ENCODE data around the gene TADA2A. TPM values are rescaled to one million over a fixed set of nuclear protein-coding genes. Genes with fewer than 3 reads are reported as not detected.

The TADA2A gene
- total RNA-seq, 2 donors from 2014 or later, result 6.8 to 15.7 TPM

DNA sequence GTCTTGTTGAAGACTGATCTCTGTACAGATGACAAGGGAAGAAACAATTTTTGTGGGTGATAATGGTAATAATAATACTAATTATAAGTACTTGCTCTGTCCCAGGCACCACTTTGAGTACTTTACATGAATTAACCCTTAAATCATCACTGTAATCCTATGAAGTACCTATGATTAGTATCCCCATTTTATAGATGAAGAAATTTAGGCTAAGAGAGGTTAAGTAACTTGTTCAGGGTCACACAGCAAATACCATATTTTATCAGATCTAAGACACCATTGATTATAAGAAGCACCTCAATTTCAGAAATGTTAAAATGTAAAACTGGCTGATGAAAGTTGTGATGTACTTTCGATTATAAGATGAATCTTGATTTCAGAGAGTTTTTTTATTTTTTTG is 18.6 kb downstream of the TADA2A start:
- no peak for DNase-seq (ENCODE audit: low spot score)
- H3K9me3 ChIP-seq, result no peaks in the 10 kb centered on the region
- no peak for TF ChIP-seq CTCF (IDR thresholded peaks at IDR 0.05)
- H3K27me3 ChIP-seq, result no peaks in the 10 kb centered on the region
- no peak overlapping the region for H3K27ac ChIP-seq
- H3K4me1 ChIP-seq, result no peaks in the 10 kb centered on the region
- no peak overlapping the region for H3K4me3 ChIP-seq
- H3K36me3 ChIP-seq, result peaks cover 55% of the 10 kb centered on the region

- Histone ChIP-seq H3K4me1 (no peaks in the 10 kb centered on the region), H3K9me3 (no peaks in the 10 kb centered on the region), H3K36me3 (peaks cover 55% of the 10 kb centered on the region), H3K27ac (no peak overlapping the region), H3K4me3 (no peak overlapping the region), H3K27me3 (no peaks in the 10 kb centered on the region)
- TF ChIP-seq CTCF (IDR thresholded peaks at IDR 0.05), result no peak
- DNase-seq (ENCODE audit: low spot score), result no peak
Measured at GRCh38 chr17:37429039-37429438, 22.4 kb downstream of the TADA2A start.

GRCh38 chr17:37429453-37429852 is 22.8 kb downstream of the TADA2A start:
- H3K4me1 ChIP-seq, result no peaks in the 10 kb centered on the region
- no peak for TF ChIP-seq CTCF (IDR thresholded peaks at IDR 0.05)
- DNase-seq (ENCODE audit: low spot score), result no peak
- H3K27ac ChIP-seq, result no peak overlapping the region
- H3K4me3 ChIP-seq, result no peak overlapping the region
- H3K27me3 ChIP-seq, result no peaks in the 10 kb centered on the region
- H3K9me3 ChIP-seq, result no peaks in the 10 kb centered on the region
- H3K36me3 ChIP-seq, result peaks cover 51% of the 10 kb centered on the region

DNA sequence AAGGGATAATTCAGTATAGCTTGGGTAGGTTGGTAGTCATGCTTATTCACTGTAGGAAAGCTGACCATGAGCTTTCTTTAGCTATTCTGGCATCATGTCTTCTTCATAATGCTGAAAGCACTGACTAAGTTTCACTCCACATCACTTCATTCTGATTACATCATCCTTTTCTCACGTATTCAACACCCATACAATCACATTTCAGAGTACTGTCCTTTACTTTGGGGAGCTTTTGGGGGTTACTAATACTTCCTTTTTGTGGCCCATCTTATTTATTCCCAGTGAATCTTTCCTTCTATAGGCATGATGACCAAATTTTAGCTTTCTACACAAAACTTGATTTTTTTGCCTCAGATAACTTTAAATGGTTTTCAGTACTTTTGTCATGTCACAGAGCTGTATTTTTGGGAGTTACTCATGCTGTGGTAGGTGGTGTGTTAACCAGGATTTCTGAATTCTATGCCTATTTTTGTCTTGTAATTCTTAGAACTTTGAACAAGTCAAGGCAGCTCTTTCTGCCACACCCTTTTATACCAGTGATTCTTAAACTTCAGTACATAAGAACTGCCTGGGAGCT is 23.5 kb downstream of the TADA2A start:
- H3K27ac ChIP-seq, result no peak overlapping the region
- TF ChIP-seq CTCF (IDR thresholded peaks at IDR 0.05), result no peak
- no peaks in the 10 kb centered on the region for H3K9me3 ChIP-seq
- DNase-seq (ENCODE audit: low spot score), result no peak
- H3K4me1 ChIP-seq, result no peaks in the 10 kb centered on the region
- no peak overlapping the region for H3K4me3 ChIP-seq
- no peaks in the 10 kb centered on the region for H3K27me3 ChIP-seq
- H3K36me3 ChIP-seq, result peaks cover 44% of the 10 kb centered on the region

DNA sequence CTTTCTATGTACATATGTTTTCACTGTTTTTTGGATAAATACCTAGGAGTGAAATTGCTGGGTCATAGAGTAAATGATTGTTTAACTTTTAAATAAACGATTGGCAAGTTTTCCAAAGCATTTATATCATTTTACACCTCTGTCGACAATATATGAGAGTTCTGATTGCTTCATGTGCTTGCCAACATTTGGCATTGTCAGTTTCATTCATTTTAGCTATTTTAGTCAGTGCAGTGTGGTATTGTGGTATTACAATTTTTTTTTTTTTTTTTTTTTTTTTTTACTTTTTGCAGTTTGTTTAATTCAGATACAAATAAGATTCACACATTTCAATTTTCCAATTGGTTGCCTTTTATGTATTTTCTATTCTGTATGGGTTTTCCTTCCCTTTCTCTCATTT is 26.0 kb downstream of the TADA2A start:
- Histone ChIP-seq H3K27ac (no peak overlapping the region), H3K4me3 (no peak overlapping the region), H3K36me3 (peaks cover 19% of the 10 kb centered on the region), H3K27me3 (no peaks in the 10 kb centered on the region), H3K4me1 (no peaks in the 10 kb centered on the region), H3K9me3 (no peaks in the 10 kb centered on the region)
- no peak for DNase-seq (ENCODE audit: low spot score)
- TF ChIP-seq CTCF (IDR thresholded peaks at IDR 0.05), result no peak

DNA sequence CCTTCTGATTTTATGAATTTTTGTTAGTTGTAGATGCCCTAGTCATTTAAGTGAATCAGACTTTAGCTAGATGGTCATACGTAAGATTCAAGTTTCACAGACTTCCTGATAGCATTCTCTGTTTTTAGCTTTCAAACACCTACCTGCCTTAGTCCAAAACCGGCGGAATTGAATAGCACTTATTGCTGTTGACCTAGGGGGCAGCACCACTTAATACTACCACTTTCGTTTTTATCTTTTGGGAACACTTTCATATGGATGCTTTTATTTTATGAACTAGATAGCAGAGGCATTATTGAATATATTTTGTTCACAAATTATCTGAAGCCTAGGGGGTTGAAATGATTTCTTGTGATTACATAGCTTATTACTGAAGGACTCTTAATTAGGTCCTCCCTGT is 31.5 kb downstream of the TADA2A start:
- Histone ChIP-seq H3K4me1 (no peaks in the 10 kb centered on the region), H3K27ac (no peak overlapping the region), H3K4me3 (no peak overlapping the region), H3K9me3 (no peaks in the 10 kb centered on the region), H3K36me3 (peaks cover 43% of the 10 kb centered on the region), H3K27me3 (no peaks in the 10 kb centered on the region)
- TF ChIP-seq CTCF (IDR thresholded peaks at IDR 0.05), result peak in 1 of 2 donors; percentile 25
- DNase-seq (ENCODE audit: low spot score), result no peak

Data from right atrium auricular region (tissue), 2 donors.